GM21825 (cell line): ENCODE results near the gene DOK1.
"Not testable (repeated sequence)": the region's sequence is repeated elsewhere in the genome, so short reads cannot be mapped to it uniquely, and the experiment has no call there.

ENCODE experiments used
- ATAC-seq: cut with Tn5 transposase; IDR thresholded peaks from one replicate; pipeline ENCODE4 v1.9.1; 2021; ENCODE audit warnings: mild to moderate bottlenecking, moderate library complexity; ENCODE audit not compliant: unreplicated experiment

The DOK1 gene

DNA sequence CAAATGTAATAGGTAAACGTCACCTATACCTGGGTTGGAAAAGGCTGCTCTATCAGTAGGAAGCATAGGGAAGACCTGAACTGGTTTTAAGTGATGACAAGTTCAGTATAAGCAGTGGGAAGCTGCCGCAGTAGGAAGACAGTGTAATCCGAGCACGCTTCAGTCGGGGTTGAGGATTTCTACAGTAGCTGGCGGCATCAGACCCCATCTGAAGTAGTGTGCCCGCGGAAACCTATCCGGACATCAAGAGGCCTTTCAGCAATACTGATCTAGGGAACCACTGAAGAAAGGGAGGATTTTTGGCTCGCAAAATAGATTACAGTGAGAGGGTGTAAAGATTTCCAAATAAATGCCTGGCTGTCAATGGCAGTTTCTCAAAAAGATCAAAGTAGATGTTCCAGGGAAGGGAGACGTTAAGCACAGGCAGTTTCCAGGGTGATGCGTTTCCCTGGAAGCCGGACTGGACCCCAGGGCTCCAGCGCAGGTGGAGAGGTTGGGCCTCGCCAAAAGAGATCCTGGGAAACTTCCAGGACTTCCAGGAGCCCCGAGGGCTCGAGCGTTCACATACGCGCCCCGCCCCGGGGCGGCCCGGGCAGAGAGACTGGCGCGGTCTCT lies 6.1 kb upstream of the DOK1 start:
- ATAC-seq = no peak

DNA sequence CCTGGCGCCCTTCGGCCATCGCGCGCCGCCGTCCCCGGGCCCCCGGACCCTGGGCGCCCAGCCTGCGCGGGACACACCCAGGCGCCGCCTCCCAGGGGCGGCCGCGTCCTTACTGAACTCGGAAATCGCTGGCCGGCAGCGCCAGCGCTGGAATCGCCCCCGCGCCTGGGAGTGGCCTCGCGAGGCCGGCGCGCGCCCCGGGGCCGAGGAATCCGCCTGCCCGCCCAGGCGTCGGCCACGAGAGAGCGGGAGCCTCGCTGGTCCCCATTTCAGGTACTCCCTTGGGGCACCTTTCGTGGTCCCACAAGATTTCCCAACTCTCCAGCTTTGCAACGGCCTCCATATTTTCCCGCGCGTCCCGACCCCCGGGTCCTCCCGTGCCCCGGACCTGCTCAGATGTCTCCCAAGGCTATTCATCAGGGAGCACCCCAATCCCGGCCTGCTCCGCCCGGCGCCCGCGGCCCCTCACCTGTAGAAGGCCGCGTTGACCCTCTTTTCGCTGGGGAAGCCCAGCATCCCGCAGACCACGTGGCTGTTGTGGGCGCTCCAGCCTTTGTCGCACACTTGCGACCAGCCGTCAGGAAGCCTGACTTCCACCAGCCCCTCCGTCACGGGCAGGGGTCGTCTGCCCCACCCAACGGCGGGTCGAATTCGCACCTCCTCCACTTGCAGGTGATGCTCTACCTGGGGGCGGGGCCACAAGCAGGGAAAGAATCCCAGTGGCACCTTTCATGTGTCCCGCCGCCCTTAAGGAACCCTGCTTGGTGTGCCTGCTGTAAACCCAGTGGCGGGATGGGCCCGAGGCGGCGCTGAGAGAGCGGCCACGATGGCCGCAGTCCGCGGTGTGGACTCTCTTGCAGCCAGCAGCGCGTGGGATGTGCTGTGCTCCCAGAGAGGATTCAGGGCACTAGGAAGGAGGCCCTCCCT lies 5.4 kb upstream of the DOK1 start:
- peak; percentile 39 for ATAC-seq

DNA sequence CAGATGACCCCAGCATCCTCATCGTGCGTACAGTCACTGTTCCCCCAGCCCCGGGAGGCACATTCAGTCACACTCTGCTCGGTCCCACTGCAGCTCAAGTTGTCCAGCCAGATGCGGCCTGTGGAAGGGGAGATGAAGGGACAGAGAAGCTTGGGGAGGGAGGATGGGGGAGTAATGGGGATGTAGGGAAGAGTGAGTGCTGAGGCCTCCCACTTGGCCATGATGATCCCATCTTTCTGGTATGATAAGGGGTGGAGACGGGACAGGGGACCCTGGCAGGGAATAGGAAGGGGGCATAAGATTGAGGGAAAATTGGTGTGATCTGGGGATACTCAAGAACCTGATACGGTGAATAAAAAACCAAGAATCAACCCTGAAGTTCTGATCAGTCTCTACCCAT lies 4.3 kb upstream of the DOK1 start:
- no peak for ATAC-seq

DNA sequence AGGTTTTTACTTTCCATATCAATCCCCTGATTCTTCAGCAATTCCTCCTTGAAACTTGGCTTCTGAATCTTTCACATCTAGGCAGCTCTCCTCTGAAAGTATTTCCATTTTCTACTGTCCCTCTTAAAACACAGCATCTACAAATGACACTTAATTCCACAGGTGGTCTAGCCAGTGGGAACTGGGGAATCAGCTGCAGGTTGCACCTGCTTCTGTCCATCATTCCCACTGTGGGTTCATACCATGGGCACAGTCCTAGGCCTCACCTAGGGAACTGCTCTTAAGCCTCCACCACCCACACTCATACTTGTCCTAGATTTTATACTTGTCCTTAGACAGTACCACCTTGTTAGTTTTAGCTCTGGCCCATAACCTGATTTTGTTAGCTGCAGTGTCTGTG lies 3.0 kb upstream of the DOK1 start:
- ATAC-seq = no peak

DNA sequence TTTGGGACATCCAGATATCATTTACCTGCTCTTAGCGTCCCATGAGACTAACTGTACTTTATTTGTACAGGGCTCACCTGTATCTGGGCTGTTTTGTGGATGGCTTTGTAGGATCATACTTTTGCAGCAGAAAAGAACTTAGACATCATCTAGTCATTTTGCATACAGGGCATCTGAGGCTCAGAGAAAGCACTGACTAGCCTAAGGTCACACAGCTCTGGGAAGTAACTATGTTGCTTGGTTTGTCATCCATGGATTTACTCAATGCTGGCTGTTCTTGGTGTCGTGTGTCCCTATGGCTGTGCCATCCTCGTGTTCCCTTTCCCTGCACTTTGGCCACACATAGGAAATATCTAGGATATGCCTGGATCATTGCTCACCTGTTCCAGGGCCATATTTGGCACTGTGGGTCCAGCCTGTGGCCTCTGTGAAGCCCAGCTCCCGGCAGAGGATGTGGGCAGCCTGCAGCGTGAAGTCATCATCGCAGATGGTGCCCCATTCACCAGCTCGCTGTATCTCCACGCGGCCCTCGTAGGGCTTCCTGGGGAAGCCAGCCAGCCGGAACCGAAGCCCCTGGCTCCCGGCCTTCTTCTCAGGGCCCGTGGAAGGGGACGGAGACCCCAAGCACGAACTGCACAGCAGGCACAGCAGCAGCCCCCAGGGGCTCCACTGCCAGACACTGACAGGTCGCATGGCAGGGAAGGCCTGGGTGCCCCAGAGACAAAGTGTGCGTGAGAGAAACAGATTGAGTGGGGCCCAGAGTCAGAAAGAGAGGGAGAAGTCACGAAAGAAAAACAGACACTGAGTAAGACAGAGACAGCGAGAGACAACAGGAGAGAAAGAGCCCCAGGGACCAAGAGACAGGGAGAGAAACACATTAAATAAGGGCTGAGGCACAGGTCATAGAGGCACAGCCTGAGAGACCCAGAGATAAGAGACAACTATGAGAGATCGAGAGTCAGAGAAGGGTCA lies 2.3 kb upstream of the DOK1 start:
- ATAC-seq = no peak

DNA sequence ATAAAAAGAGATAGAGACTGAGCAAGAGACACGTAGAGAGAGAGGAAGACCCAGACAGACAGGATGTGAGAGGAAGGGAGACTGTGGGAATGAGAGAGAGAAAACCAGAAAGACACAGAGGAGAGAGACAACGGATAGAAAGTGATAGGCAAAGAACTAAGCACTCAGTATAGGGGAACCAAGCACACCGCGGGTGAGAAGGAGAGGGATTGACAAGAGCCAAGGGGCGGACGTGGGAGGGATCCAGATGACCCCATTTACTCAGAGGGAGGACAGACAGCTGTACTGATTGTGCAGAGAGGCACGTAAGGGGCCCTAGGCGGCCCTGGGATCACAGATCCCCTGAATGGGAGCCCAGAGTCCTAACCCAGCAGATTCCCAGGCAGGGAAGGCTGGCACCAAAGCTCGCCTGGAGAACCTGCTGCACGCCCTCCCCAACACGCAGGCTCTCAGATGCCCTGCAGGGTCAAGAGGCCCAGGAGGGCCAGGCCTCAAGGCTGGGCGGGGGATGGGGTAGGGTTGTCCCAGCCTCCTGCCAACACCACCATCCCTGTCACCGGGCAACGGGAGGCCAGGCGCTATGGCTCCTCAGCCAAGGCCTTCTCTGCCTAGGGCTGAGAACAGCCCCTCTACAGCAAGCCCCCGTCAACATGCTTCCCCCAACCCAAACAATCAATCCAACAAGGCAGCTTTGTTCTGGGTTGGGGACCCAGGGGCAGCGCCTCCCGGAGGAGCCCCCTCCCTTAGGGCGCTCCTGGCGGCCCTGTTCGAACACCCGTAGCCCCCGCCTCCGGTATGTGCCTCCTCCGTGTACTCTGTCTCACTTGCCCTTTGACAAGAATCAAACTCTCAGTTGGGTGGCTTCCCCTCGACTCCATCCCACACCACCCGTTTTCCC lies 1.4 kb upstream of the DOK1 start:
- ATAC-seq = no peak

DNA sequence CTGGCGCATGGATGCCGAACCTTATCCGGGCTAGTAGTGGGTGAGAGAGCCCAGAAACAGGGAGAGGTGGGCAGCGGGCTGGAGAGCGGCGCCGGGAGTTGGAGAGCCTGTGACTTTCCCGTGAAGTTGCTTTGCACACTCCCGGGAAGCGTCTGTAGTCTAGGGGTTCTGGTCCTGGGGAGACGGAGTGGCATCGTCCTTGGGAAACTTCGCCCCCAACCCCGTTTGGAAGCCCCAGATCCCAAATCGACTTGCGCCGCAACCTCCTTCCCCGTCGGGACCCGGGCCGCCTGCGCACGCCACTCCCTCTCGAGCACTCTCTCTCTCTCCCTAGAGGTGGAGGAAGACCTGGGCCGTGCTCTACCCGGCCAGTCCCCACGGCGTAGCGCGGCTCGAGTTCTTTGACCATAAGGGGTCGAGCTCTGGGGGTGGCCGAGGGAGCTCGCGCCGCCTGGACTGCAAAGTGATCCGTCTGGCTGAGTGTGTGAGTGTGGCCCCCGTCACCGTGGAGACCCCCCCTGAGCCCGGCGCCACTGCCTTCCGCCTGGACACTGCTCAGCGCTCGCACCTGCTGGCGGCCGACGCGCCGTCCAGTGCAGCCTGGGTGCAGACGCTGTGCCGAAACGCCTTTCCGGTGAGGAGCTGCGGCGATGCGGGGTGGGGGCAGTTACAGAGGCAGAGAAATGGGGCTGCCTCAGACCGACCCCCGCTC lies 456 bp downstream of the DOK1 start:
- peak; percentile 34 for ATAC-seq

DNA sequence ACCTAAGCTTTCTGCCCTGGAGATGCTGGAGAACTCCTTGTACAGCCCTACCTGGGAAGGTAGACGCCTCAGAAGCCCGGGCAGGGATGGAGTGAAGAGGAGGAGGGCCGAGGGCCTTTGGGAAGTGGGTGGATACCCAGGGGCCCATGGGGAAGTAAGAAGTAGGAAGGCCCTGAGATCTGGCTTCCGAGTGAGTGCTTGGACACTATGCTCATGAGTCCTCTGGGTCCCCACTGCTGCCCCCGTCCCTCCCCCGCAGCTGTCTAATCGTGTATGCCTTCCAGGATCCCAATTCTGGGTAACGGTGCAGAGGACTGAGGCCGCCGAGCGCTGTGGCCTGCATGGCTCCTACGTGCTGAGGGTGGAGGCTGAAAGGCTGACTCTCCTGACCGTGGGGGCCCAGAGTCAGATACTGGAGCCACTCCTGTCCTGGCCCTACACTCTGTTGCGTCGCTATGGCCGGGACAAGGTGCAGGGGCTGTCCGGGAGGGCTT lies 1.1 kb downstream of the DOK1 start:
- ATAC-seq = no peak

DNA sequence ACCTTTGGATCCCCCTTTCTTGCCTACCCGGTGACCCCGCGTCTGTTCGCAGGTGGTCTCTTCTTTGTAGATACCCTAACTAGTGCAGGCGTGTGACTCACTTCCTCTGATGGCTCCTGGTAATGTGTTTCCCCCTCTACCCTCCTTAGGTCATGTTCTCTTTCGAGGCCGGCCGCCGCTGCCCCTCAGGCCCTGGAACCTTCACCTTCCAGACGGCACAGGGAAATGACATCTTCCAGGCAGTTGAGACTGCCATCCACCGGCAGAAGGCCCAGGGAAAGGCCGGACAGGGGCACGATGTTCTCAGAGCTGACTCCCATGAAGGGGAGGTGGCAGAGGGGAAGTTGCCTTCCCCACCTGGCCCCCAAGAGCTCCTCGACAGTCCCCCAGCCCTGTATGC lies 1.6 kb downstream of the DOK1 start:
- ATAC-seq = no peak

DNA sequence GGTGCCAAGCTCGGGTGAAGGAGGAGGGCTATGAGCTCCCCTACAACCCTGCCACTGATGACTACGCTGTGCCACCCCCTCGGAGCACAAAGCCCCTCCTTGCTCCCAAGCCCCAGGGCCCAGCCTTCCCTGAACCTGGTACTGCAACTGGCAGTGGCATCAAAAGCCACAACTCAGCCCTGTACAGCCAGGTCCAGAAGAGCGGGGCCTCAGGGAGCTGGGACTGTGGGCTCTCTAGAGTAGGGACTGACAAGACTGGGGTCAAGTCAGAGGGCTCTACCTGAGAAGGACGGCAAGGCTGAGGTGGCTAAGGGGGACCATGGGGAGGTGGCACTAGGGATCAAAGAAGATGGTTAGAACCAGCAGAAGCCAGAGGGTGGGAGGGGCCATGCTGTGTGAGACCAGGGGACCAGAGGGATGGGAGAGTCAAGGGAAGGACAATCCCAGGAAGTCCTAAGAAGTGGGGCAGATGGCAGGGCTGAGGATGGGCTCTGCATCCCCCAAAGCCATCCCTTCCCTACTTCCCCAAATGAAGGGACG lies 2.4 kb downstream of the DOK1 start:
- ATAC-seq = no peak

DNA sequence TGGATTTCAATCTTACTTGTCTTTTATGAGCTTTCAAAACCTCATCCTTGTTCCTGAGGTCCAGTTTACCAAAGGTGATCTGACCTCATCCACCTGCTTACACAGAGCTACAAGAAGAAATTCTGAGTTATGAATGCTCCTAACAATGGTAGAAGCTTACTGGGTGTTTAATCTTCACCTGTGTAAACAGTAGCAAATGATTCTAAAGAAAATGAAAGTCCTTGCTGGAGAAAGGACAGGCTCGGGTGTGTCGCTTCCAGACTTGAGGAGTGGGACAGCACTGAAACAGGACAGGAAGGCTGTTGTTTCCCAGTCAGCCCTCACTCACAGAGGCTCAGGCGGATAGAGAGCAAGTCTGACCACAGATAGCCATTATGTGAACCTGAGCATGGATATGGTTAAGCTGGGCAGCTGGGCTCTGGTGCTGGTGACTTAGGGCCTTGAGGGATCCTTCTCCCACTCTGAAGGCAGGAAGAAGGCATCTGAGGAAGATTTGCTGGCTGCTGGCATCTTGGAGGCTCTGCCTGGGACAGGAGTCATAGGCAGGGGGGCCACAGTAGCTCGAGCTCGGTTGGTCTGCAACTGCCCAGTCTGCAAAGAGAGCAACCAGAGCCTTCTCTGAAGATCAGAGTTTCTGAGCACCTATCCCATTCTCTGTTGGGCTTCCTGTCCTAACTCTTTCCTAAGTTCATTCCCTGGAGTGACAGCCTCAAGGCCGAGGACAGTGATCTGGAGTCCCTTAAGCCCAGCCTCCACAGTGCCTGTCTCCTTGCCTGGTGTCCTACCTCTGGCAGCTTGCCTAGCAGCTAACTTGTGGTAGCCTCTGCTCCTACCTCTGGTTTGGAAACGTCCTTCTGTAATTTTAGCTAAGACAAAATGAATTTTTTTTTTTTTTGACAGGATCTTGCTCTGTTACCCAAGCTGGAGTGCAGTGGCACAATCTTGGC lies 4.0 kb downstream of the DOK1 start:
- ATAC-seq = no peak

DNA sequence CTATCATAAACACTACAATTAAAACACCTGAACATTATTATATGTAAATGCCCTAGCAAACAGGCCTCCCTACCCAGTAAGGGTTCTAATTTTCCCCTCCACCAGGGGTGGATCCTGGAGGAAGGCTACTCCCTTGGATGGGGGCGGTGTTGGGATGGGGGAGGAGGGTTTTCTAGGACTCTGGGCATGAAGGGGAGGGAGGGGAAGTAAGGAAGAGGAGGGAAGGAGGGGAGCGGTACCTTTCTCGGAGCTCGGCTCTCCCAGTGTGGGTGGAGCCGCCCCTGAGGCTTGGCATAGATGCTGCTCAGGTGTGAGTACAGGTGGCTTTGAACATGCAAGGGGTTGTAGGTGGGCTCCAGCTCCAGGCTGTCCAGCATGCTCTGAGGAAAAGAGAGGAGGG lies 5.4 kb downstream of the DOK1 start:
- no peak for ATAC-seq

DNA sequence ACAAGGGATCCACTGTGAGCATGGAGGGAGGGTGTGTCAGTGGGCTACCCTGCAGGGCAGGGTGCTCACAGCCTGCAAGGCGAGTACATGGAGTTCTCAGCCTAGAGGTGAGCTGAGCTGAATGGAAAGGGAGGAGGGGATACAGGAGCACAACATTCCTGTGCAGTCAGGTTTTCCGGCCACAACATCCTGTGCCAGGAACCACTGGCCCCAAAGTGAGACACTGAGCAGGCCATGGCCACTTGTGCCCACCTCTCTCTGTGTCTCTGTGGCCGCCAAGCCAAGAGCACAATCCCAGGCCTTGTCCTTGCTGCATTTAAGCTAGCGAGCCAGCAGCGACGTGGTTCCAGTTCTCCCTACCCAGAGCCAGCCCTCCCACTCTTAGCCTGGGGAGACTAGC lies 6.1 kb downstream of the DOK1 start:
- ATAC-seq = no peak

DNA sequence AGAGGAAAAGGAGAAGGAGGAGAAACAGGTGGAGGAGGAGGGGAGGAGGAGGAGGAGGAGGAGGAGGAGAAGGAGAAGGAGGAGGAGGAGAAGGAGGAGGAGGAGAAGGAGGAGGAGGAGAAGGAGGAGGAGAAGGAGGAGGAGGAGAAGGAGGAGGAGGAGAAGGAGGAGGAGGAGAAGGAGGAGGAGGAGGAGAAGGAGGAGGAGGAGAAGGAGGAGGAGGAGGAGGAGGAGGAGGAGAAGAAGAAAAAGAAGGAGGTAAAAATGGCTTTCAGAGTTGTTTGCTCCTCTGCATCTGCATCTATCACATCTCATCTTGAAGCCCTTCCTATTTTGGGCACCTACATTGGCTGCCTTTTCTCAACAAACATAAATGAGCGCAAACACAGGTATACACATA lies 6.5 kb downstream of the DOK1 start:
- not testable (repeated sequence) for ATAC-seq

DNA sequence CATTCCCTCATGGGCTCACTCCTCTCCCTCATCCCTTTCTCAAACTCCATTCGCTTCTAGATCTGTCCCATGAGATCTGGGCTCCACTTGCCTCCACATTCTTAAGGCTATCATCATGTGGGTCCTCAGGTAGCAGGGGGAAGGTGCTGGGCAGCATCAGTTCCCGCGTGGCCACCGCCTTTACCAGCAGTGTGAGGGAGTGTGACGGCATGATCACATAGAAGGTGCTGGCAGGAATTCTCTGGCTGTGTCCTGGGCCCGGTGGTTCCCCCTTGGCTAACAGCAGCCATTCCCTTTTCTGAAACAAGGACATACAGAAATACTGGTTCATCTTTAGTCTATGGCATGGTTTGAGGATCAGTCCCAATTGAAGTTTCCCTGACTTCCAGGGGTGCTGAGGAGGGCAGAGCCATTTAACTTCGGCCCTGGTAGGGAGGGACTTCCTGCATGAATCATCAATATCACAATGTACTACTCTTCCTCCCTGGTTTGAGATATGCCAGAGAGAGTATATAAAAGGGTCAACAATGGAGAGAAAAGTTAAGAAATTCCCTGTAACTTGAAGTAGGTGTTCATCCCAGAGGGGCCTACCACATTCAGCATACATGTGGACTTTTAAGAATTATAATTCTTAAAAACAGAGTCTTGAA lies 7.7 kb downstream of the DOK1 start:
- no peak for ATAC-seq

DNA sequence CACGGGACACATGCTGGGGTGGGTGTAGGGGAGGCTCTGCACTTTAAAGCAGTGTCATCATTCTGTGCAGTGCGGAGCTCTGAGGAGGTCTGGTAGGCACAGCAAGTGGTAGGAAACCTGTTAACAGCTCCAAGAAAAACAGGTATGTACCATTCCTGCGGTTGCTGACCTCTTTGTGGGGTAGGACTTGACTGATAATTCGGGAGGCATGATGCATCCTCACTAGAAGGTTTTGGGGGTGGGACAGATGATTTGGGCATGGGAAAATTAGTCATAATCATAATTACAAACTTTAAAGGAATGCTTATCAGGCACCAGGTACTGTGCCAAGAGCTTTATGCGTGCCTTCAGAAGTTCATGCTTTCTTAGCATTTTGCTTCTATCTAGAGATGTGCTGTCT lies 9.7 kb downstream of the DOK1 start:
- ATAC-seq = no peak

DNA sequence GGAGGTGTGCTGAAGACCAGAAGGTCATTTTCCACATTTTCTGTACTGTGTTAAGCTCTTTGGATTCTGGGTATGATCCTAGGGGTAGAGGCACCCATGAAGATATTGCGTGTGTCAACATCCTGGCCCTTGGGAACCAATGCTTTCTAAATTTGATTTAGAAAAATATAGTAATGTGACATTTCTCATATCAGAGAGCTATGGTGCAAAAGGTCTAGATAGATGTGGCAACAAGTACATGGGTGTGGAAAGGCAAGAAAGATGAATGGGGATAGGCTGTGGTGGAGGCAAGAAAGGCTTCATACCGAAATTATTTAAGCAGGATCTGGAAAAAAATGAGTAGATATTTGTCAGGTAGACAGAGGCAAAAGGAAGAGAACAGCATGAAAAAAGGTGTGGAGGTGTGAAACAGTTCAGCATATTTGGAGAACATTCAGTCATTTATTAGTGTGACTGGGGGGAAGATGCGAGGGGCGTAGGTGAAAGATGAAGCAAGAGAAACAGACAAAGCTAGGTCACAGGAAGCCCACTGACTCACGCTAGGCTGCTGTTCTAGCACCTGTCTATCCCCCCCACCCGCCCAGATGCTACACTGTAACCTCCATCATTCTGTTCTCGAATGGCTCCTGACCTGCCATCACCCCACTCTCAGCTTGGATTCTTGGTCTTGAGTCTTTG lies 11.7 kb downstream of the DOK1 start:
- ATAC-seq = no peak
